Fibroblast of lung (primary cell): Measurements from ENCODE around the gene OBSCN. TPM values are rescaled to one million over a fixed set of nuclear protein-coding genes. Genes with fewer than 3 reads are reported as not detected.

ENCODE experiments used
- DNase-seq, 2 donors: peaks; one replicate each; pipeline versions ENCODE4 v3.0.0 to v3.0.0-alpha.2; 2010; ENCODE audit warnings: low read depth in 2 of 2
- H2AFZ ChIP-seq: 2 replicates; pipeline ENCODE4 v1.5.1; 2012; ENCODE audit warnings: low read length, control low read depth, inconsistent platforms
- H3K27ac ChIP-seq: 2 replicates; pipeline ENCODE4 v1.5.1; 2011; ENCODE audit warnings: low read length, control low read depth; ENCODE audit not compliant: insufficient read depth
- H3K27me3 ChIP-seq: 2 replicates; pipeline ENCODE4 v1.5.1; 2011; ENCODE audit warnings: mild to moderate bottlenecking, low read length; ENCODE audit not compliant: control insufficient read depth, insufficient read depth
- H3K36me3 ChIP-seq: 2 replicates; pipeline ENCODE4 v1.5.1; 2011; ENCODE audit warnings: low read length; ENCODE audit not compliant: control insufficient read depth, insufficient read depth
- H3K4me1 ChIP-seq: 2 replicates; pipeline ENCODE4 v1.5.1; 2011; ENCODE audit warnings: low read length; ENCODE audit not compliant: control insufficient read depth, insufficient read depth; ENCODE audit errors: extremely low read depth
- H3K4me2 ChIP-seq: 2 replicates; pipeline ENCODE4 v1.5.1; 2011; ENCODE audit warnings: low read length, control low read depth; ENCODE audit not compliant: insufficient read depth; ENCODE audit errors: extremely low read depth
- H3K4me3 ChIP-seq, 4 experiments: fragments of 200-600 bp in 1 of 4; sonication (generic) in 1 of 4; replicated peaks in 1 of 4; 2 replicates each; pipeline ENCODE4 v1.5.1; 2011 to 2016; ENCODE audit warnings: low read length in 4 of 4, low read depth in 3 of 4, mild to moderate bottlenecking in 3 of 4, control low read depth in 2 of 4, inconsistent platforms in 1 of 4, mixed read lengths in 1 of 4; ENCODE audit not compliant: insufficient read depth in 1 of 4; ENCODE audit errors: control extremely low read depth in 1 of 4
- H3K79me2 ChIP-seq: 2 replicates; pipeline ENCODE4 v1.5.1; 2012; ENCODE audit warnings: mild to moderate bottlenecking, low read length, inconsistent platforms; ENCODE audit not compliant: control insufficient read depth, insufficient read depth
- H3K9ac ChIP-seq: 2 replicates; pipeline ENCODE4 v1.5.1; 2011; ENCODE audit warnings: mild to moderate bottlenecking, low read length, control low read depth; ENCODE audit not compliant: insufficient read depth
- H3K9me3 ChIP-seq: 2 replicates; pipeline ENCODE4 v1.5.1; 2012; ENCODE audit warnings: low read depth, low read length; ENCODE audit not compliant: control insufficient read depth, insufficient read depth
- H4K20me1 ChIP-seq: 2 replicates; pipeline ENCODE4 v1.5.1; 2011; ENCODE audit warnings: low read length; ENCODE audit not compliant: control insufficient read depth, insufficient read depth; ENCODE audit errors: extremely low read depth
- CTCF ChIP-seq, 2 donors: IDR thresholded peaks in 1 of 2; conservative IDR thresholded peaks in 1 of 2; 1 replicate in 1 of 2; 2 replicates in 1 of 2; pipeline ENCODE4 v1.5.1; 2011 to 2012; ENCODE audit warnings: low read length in 2 of 2, control low read depth in 1 of 2, inconsistent platforms in 1 of 2, low read depth in 1 of 2, mild to moderate bottlenecking in 1 of 2
- EZH2 ChIP-seq: IDR thresholded peaks from 2 replicates; pipeline ENCODE4 v1.5.1; 2012; ENCODE audit warnings: low read length, control low read depth, mild to moderate bottlenecking; ENCODE audit errors: missing control alignments
- polyA plus RNA-seq, 2 donors: library from polyadenylated mRNA; depleted of rRNA in 1 of 2; stranded (reverse) in 1 of 2; unstranded in 1 of 2; fragments of >200 nt; gene quantifications; 2 replicates each; pipeline ENCODE4 v1.2.1, GENCODE V29; 2011 to 2012; ENCODE audit warnings: missing spikeins in 1 of 2
- total RNA-seq: library from RNA; depleted of rRNA; stranded (reverse); fragments of >200 nt; gene quantifications from 2 replicates; pipeline ENCODE4 v1.2.1, GENCODE V29; 2014

Gene OBSCN
- total and polyA plus RNA-seq, 2 donors (not counting 1 experiment from before 2014, with no cell fraction given): 0.87 to 16.8 TPM

DNA sequence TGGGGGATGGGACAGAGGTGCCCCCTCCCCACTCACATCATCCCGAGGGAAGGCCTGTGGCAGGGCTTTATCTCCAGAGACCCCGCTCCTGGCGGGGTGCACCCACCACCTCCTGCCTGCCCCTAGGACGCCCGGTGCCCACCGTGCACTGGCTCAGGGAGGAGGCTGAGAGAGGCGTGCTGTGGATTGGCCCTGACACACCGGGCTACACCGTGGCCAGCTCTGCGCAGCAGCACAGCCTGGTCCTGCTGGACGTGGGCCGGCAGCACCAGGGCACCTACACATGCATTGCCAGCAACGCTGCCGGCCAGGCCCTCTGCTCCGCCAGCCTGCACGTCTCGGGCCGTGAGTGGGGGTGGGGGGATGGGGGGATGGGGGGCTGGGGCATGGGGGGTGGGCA, 127.1 kb downstream of the OBSCN start:
- no peak for TF ChIP-seq EZH2
- TF ChIP-seq CTCF (conservative IDR thresholded peaks at IDR 0.05 in 1 of 2, IDR thresholded peaks at IDR 0.05 in 1 of 2; ENCODE audit: low read depth in 1 of 2, low read length in 2 of 2): no peak
- Histone ChIP-seq H3K4me2 (no peak overlapping the region), H3K36me3 (no peaks in the 10 kb centered on the region), H3K27ac (no peak overlapping the region), H3K4me3 (no peak overlapping the region), H3K9ac (no peak overlapping the region), H3K27me3 (no peaks in the 10 kb centered on the region), H3K9me3 (no peaks in the 10 kb centered on the region), H3K4me1 (no peaks in the 10 kb centered on the region), H3K79me2 (no peaks in the 10 kb centered on the region), H4K20me1 (no peaks in the 10 kb centered on the region), H2AFZ (no peak overlapping the region)
- no peak for DNase-seq

- Histone ChIP-seq H3K9me3 (no peaks in the 10 kb centered on the region), H4K20me1 (no peaks in the 10 kb centered on the region), H3K9ac (no peak overlapping the region), H3K36me3 (no peaks in the 10 kb centered on the region), H3K4me2 (no peak overlapping the region), H3K79me2 (no peaks in the 10 kb centered on the region), H2AFZ (no peak overlapping the region), H3K27me3 (no peaks in the 10 kb centered on the region), H3K4me1 (no peaks in the 10 kb centered on the region), H3K4me3 (no peak overlapping the region), H3K27ac (no peak overlapping the region)
- TF ChIP-seq EZH2: no peak
- no peak for TF ChIP-seq CTCF (conservative IDR thresholded peaks at IDR 0.05 in 1 of 2, IDR thresholded peaks at IDR 0.05 in 1 of 2; ENCODE audit: low read depth in 1 of 2, low read length in 2 of 2)
- no peak for DNase-seq
These were observed 127.8 kb downstream of the OBSCN start for GRCh38 chr1:228335406-228336307.

- TF ChIP-seq EZH2 (no peak), CTCF (conservative IDR thresholded peaks at IDR 0.05 in 1 of 2, IDR thresholded peaks at IDR 0.05 in 1 of 2; ENCODE audit: low read depth in 1 of 2, low read length in 2 of 2) (no peak)
- Histone ChIP-seq H3K4me2 (no peak overlapping the region), H2AFZ (no peak overlapping the region), H3K9ac (no peak overlapping the region), H3K27me3 (no peaks in the 10 kb centered on the region), H3K4me3 (no peak overlapping the region), H3K79me2 (no peaks in the 10 kb centered on the region), H3K9me3 (no peaks in the 10 kb centered on the region), H3K27ac (no peak overlapping the region), H4K20me1 (no peaks in the 10 kb centered on the region), H3K36me3 (no peaks in the 10 kb centered on the region), H3K4me1 (no peaks in the 10 kb centered on the region)
- DNase-seq: no peak
These were observed 128.6 kb downstream of the OBSCN start for GRCh38 chr1:228336308-228337030.
